Stimulated activated CD8-positive, alpha-beta memory T cell treated with anti-CD3 and anti-CD28 coated beads, Interleukin-2, amount 100 ng/mL, for 1 hour (primary cell): ENCODE results near the gene ELFN2.

Experiments
- DNase-seq, 2 donors: peaks; one replicate each; pipeline ENCODE4 v3.0.0-alpha.2; 2020; ENCODE audit warnings: low read depth in 2 of 2

ELFN2 gene

GRCh38 chr22:37455896-37456295 lies 28.6 kb upstream of the ELFN2 start:
- no peak for DNase-seq

- no peak for DNase-seq
These were observed 27.8 kb upstream of the ELFN2 start for GRCh38 chr22:37454857-37455686.

- DNase-seq = no peak
These were observed 26.4 kb upstream of the ELFN2 start for GRCh38 chr22:37453696-37454095.

- no peak for DNase-seq
These were observed 23.9 kb upstream of the ELFN2 start for GRCh38 chr22:37451218-37451617.

GRCh38 chr22:37449331-37450001 lies 22.2 kb upstream of the ELFN2 start:
- no peak for DNase-seq

DNA sequence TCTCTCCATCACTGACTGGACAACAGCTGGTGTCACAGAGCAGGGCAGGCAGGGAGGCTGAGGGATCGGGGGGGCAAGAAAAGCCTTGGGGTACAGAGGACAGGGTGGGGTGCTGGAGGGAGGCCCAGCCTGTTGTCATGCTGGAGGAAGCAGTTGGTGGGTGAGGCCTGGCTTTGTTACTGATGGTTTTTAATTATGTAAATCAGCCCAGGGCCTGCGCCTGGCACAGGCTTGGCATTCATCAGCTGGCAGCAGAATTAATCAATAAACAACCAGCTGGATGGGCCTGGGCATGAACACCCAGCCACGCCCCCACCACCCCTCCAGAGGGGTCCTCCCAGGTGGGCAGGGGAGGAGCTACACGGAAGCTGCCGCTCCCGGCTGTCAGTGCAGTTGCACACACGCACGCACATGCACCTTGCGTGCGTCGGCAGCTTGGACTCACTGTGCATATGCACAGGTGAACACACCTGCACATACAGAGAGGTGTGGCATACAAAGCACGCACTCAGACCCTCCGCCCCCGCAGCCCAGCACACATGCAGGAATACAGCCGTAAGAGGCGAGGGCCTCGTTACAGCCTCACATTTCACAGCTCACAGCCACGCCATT lies 21.3 kb upstream of the ELFN2 start:
- DNase-seq = no peak

DNA sequence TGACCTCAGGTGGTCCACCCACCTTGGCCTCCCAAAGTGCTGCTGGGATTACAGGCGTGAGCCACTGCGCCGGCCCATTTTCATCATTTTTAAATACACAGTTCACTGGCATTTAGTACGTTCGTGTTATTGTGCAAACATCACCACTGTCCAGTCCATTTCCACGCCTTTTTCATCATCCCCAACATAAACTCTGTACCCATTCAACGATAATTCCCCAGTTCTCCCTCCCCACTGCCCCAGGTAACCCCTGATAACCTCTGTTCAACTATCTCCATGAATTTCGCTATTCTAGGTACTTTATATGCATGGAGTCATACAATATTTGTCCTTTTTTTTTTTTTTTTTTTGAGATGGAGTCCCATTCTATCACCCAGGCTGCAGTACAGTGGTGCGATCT lies 18.2 kb upstream of the ELFN2 start:
- DNase-seq = no peak

DNA sequence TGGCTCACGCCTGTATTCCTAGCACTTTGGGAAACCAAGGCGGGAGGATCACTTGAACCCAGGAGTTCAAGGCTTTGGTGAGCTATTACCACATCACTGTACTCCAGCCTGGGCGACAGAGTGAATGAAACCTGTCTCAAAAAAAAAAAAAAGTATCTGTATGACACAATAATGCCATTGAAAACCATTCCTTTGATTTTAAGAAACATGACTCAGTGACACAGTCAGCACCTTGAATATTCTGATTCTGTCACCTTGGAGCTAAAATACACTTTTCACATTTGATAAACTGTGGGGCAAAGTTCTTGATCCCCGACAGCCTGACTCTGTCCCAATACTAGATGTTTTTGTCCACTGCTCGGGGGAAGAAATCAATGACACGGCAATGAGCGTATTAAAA lies 16.7 kb upstream of the ELFN2 start:
- DNase-seq = no peak

- no peak for DNase-seq
These were observed 15.8 kb upstream of the ELFN2 start for GRCh38 chr22:37443086-37443485.

- no peak for DNase-seq
These were observed 15.3 kb upstream of the ELFN2 start for GRCh38 chr22:37442537-37442936.

GRCh38 chr22:37442135-37442534 lies 14.9 kb upstream of the ELFN2 start:
- no peak for DNase-seq

- no peak for DNase-seq
These were observed 13.6 kb upstream of the ELFN2 start for GRCh38 chr22:37440875-37441274.

DNA sequence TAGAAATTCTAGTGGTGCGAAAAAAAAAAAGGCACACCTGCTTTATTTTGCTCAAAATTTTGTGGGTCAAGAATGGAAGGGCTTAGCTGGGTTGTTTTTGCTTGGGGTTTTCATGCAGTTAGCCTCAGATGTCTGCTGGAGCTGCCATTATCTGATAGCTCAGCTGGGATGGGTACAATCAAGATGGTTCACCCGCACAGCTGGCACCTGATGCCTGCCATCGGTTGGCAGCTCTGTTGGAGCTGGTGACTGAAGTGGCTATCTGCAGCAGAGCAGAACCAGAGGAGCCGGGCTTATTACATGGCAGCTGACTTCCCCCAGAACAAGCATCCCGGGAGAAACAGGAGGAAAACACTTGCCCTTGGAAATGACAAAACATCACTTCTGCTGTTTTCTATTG lies 12.1 kb upstream of the ELFN2 start:
- DNase-seq = no peak

DNA sequence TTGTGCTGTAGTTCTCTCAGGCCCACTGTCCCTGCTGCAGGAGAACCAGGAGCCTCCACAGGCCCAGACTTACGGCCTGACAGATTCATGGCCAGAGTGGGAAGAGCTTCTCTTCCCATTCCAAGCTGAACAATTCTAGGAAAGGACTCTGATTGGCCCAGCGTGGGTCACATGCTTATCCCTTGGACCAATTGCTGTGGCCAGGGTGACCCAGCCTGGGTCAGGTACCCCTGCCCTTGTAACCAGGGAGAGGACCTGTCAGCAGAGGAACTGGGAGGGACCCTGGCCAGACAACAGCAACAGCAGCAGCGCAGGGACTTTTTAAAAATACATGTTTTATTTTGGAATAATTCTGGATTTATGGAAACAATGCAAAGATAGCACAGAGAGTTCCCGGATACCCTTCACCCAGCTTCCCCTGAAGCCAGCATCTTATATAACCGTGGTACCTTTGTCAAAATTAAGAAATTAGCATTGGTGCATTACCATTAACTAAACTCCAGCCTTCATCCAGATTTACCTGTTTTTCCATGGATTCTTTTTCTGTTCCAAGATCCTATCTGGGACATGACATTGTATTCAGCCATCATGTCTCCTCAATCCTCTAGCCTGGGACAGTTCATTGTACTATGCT lies 8.8 kb upstream of the ELFN2 start:
- no peak for DNase-seq

- DNase-seq = no peak
These were observed 6.5 kb upstream of the ELFN2 start for GRCh38 chr22:37433786-37434185.

DNA sequence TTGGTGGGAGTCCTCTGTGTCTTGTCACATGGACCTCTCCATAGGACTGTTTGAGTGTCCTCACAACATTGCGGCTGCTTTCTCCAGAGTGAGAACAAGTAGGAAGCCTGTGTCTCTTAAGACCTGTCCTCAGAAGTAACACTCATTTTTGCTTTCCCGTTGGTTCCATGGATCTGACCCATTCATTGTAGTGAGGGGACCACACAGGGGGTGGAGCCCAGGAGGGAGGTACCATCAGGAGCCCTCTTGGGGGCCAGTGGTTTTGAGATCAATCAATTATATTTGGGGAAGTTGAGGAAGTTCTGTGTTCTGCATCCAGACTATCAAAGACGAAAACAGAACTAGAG lies 5.4 kb upstream of the ELFN2 start:
- no peak for DNase-seq

DNA sequence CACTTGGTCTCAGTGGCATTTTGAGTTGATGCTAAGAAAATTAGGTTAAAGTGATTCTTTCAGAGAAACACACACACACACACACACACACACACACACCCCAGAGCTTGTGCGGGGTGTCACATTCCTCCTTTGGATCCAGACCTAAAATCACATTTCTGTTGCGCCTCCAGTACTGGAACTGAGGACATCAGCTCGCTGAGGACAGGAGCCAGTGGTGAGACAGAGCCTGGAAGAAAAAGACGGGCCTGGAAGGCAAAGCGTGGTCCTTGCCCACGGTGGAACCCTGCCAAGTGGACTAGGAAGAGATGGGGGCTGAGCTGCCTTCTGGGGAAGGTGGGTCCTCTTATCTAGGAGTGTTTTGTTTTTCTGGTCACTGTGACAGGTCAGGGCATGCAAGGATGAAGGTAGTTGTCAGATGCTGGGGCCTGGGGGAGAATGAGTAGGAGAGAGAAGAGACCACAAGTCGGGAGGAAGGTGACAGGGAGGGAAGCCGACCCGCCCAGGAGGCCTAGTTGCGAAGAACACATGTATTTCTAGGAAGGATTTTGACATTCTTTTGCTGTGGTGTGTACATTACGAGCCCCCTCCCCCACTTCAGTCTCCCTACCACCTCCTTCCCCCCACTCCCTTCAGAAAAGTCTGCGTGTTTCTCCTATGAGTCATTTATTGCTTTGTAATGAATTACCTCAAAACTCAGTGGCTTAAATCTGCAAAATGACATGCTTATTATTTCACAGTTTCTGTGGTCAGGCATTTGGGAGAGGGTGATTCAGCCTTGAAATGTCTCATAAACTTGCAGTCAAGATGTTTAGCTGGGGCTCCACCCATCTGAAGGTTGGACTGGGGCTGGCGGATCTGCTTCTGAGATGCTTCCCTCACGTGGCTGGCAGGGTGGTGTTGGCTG lies 4.8 kb upstream of the ELFN2 start:
- DNase-seq = no peak

DNA sequence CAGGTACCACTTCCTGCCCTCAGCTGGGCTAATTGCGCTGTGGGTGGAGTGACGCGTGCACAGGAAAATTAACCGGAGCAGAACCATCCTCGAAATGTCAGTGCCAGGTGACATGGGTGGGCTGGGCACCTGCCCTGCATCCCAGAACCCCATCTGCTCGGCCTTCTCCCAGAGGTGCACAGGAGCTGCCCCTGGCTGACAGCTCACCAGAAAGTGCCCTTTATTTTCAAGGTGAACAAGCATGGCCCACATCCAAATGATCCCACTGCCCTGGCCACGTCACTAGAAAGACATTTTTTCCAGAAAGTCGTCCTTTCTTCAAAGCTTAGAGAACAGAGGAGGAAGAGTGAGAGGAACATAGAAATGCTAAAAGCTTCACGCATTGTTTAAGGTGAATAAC lies 4.1 kb upstream of the ELFN2 start:
- no peak for DNase-seq

GRCh38 chr22:37430941-37431340 lies 3.7 kb upstream of the ELFN2 start:
- no peak for DNase-seq

GRCh38 chr22:37428649-37429586 lies 1.6 kb upstream of the ELFN2 start:
- DNase-seq = peak; percentile 25 to 36
